GM18505 (cell line): ENCODE measurements around the gene S100PBP.
"Not testable (repeated sequence)": the region's sequence is repeated elsewhere in the genome, so short reads cannot be mapped to it uniquely, and the experiment has no call there.

ENCODE experiments used
- ATAC-seq: cut with Tn5 transposase; IDR thresholded peaks from one replicate; pipeline ENCODE4 v1.9.1; 2021; ENCODE audit not compliant: unreplicated experiment
- POLR2A ChIP-seq: IDR thresholded peaks from 4 replicates; pipeline ENCODE4 v1.6.1; 2011; ENCODE audit warnings: borderline replicate concordance; ENCODE audit not compliant: insufficient read depth, insufficient read length; ENCODE audit errors: extremely low read depth

The S100PBP gene

DNA sequence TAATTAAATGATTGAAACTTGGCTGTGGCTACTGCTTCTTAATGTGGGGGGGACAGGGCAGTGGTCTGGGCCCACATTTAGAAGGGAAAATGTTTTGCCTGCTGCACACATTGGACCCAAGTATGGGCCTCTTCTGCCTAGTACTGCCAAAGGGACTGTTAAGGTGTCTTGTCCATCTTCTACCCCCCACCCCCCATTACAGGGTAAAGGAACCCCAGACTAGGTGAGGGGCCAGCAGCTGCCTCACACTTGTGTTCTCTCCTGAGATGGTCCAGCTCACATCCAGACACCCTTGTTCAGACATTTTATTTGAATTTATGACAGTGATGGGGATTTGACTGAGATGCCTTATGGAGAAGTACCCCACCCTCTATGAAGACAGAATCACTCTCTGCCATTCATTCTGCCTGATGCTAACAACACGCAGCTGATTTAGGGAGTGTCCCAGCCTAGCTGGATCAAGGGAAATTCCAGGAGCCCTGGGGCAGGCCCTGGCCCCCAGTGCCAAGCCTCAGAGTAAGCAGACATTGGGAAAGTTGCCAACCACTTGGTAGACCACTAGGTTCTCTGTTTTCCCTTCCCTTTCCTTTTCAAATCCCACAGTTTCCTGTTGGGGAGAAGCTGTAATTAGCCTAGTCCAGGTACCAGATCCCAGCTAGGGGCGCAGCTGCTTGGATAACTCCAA, 42.4 kb upstream of the S100PBP start:
- no peak for ATAC-seq
- TF ChIP-seq POLR2A = no peak

DNA sequence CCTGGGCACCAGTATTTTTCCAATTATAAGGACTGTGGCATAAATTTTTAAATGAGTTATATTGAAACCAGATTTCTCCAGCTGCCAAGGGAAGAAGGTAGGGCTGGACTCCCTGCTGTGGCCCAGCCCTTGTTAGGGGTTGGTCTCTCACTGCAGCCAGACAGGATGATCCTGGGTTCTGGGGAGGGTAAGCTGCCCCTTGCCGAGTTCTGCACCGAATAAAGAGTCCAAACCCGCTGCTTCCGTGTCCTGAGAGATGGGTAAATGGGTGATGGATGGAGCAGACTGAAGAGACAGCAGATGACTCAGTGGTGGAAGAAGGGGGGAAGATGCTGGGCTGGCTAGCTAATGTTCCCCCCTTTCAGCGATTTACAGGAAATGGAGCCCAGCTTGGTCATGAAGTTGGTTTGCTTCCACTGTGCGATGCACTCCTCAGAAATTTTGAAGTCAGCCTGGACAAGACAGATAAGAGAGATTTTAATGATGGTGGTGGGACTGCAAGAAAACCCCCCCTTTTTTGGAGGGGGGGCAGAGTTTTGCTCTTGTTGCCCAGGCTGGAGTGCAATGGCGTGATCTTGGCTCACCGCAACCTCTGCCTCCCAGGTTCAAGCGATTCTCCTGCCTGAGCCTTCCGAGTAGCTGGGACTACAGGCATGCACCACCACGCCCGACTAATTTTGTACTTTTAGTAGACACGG, 41.7 kb upstream of the S100PBP start:
- no peak for TF ChIP-seq POLR2A
- no peak for ATAC-seq

DNA sequence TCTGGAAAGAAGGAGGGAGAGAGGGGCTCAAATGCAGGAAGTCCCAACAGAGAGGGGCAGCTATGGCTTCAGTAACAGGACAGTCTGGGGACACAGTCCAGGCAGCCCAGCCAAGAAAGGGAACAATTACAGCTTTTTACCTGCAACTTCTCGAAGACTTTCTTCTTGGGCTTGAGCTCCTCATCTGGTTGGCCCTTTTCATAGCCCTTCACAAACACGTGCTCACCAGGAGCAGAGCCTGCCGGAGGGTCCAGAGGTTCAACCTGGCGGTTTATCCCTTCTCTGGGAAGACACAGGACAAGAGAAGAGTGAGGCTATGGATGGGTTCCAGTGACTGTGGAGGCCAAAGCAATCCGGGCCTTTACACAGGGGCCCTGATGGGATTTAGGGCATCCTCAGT, 38.2 kb upstream of the S100PBP start:
- no peak for ATAC-seq

DNA sequence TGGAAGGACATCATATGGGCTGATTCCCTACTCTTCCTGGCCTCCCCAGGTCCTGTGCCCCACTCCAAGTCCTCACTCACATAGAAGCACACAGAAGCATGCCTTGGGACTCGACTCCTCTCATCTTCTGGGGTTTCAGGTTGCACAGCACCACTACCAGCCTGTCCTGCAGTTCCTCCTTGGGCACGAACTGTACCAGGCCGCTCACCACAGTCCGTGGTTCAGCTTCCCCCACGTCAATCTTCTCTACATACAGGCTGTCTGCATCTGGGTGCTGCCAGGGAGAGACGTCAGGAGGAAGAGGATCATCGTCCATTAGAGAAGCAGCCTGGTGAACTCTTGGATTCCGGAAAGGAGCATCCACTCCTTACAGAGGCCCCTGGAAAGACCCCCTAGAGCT, 37.4 kb upstream of the S100PBP start:
- no peak for TF ChIP-seq POLR2A
- ATAC-seq = no peak

More for the DNA sequence above, 38.2 kb upstream of the S100PBP start:
- no peak for TF ChIP-seq POLR2A

DNA sequence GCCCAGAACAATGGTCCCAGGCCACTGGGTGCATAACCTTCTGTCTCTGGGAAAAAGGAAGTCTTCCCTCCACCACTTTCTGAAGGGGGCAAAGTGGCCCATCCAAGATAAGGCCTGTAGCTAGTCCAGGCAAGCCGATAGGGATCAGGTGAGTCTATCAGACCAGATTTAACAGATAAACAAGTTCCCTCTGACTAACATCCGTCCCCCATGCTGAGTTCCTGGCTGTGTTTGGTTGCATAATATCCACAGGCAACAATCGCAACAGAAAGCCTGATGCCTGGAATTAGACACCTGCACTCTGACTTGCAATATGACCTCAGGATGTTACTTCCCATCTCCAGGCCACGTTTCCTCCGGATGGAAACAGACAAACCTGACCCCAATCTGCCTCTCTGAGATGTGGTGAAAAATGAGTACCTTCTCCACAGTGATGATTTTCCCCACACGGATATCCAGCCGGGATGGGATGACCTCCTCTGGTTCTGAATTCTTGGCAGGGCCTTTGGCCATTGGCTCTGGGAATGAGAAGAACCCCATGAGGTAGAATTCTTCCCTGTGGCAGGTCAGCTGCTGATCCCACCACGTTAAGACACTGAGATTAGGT, 36.7 kb upstream of the S100PBP start:
- no peak for TF ChIP-seq POLR2A
- no peak for ATAC-seq

DNA sequence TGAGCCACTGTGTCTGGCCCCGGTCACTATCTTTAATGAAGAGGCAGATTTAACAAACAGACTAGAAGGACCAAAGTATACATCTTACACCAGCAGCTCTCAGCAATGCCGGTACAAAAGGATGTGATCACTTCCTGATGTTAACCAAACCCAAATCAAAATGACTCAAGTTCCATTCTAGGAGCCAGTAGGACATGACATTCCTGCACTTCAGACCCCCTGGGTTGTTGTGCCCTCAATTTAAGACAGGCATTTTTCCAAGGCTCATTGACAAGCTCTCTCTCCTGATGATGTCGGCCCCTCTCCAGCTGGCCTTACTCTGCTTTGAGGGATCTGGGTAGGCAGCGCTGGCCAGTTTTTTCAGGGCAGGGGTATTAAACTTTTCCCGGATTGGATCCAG, 35.4 kb upstream of the S100PBP start:
- TF ChIP-seq POLR2A = no peak
- ATAC-seq = no peak

DNA sequence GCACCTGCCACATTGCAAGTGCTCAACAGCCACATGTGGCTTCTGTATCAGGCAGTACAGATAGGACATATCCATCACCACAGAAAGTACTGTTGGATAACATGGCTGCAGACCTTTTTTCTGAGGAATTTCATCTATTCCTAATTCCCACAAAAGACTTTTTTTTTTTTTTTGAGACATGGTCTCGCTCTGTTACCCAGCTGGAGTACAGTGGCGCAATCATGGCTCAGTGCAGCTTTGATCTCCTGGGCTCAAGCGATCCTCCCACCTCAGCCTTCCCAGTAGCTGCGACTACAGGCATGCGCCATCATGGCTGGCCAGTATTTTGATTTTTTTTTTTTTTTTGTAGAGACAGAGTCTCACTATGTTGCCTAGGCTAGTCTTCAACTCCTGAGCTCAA, 33.6 kb upstream of the S100PBP start:
- no peak for TF ChIP-seq POLR2A
- no peak for ATAC-seq

DNA sequence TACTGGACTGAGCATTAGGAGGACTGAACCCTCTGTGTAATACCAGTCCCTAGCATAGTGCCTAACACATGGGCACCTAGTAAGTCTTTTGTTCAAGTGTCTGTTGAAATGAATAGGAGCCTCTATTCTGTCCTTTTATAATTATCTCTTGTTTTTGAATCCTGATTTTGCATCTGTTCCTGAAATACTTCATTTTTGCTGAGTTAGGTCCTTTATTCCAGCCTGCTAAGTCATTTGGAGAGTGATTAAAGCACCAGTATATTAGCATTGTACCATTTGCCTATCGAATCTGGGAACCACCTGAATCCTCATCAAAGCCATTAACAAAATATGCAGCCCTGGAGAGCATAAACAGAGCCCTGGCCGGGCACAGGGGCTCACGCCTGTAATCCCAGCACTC, 32.6 kb upstream of the S100PBP start:
- no peak for ATAC-seq
- no peak for TF ChIP-seq POLR2A

DNA sequence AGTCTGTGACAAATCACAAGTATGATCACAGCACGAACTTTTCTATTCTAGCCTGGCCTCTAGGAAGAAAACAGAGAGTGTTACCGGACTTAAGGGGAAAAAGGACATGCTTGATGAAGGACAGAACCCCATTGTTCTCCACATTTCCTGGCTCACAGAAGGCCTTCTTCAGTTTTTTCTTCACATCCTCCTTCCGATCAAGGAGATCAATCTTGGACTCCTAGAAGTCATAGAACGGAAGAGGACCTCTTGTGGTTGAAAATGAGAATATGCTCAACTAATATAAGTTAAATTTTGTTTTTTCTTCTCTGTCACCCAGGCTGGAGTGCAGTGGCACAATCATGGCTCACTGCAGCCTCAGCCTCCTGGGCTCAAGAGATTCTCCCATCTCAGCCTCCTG, 30.6 kb upstream of the S100PBP start:
- ATAC-seq = no peak
- TF ChIP-seq POLR2A = no peak

DNA sequence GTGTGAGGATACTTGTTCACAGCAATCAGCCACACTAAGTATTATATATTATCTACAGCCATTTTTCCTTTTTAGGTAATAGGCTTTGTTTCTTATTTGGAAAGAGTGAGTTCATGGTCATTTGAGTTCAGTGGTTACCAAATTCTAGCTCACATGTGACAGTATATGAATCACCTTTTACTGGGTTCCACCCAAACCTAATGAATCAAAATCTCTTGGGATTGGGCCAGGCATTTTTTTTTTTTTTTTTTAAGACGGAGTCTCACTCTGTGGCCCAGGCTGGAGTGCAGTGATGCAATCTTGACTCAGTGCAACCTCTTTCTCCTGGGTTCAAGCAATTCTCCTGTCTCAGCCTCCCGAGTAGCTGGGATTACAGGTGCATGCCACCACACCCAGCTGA, 28.1 kb upstream of the S100PBP start:
- not testable (repeated sequence) for ATAC-seq

DNA sequence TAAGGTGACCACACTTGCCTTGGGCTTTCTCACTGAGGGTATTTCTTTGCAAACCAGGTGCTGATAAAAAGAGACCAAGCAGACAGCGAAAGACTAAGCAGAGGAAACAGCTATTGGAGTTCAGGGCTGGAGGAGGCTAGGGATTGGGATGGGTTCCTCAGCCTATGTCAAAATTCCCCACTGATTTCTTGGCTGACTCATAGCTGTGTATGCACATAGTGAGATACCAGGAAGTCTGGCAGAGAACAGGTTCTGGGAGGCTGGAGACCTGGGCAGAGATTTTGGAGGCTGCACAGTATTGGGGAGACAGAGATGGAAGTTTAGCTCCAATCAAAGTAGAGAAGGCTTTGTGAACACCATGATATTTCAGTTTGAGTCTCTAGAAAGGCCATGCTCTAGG, 25.6 kb upstream of the S100PBP start:
- ATAC-seq = no peak
- no peak for TF ChIP-seq POLR2A

DNA sequence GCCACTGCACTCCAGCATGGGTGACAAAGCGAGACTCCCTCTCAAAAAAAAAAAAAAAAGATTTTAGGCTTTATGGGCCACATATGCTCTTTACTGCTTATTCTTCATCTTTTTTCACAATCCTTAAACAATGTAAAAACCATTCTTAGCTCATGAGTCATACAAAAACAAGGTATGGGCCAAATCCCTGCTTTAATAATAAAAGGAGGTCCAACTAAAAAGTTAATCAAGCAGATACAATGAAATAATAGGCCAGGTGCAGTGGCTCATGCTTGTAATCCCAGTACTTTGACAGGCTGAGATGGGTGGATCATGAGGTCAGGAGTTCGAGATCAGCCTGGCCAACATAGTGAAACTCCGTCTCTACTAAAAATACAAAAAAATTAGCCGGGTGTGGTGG, 21.7 kb upstream of the S100PBP start:
- not testable (repeated sequence) for ATAC-seq

DNA sequence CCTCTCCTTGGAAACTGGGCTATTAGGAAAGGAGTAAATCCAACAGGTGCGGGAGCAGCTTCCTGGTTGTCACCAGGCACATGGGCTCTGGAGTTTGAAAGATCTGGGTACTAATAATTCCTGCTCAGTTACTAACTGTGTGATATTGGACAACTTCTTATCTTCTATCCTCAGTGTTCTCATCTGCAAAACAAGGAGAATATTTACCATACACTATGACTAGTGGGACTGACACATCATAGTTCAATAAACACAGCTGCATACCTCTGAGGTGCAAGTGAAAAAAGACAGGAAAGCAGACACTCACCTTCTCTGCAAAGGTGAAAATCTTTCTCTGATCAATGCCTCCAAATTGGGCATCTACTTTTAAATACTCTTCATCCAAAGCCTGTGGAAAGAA, 20.0 kb upstream of the S100PBP start:
- ATAC-seq = no peak
- TF ChIP-seq POLR2A = no peak

DNA sequence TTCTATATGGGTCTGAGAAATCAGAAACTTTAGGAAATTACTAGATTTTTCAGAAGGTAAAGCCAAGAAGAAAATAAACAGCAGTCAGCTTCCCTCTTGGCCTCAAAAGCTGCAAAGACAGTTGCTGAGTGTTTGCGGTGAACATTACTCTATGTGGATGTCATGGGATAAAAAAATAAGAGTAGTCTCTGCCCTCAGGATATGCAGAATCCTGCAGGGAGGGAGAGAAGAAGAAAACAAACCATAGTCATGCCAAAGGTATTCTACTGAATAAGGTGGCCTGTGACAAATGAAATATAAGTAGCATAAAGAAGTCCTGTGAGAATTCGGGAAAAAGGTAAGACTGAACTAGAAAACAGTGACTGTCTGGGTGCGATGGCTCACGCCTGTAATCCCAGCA, 19.3 kb upstream of the S100PBP start:
- no peak for ATAC-seq
- no peak for TF ChIP-seq POLR2A

DNA sequence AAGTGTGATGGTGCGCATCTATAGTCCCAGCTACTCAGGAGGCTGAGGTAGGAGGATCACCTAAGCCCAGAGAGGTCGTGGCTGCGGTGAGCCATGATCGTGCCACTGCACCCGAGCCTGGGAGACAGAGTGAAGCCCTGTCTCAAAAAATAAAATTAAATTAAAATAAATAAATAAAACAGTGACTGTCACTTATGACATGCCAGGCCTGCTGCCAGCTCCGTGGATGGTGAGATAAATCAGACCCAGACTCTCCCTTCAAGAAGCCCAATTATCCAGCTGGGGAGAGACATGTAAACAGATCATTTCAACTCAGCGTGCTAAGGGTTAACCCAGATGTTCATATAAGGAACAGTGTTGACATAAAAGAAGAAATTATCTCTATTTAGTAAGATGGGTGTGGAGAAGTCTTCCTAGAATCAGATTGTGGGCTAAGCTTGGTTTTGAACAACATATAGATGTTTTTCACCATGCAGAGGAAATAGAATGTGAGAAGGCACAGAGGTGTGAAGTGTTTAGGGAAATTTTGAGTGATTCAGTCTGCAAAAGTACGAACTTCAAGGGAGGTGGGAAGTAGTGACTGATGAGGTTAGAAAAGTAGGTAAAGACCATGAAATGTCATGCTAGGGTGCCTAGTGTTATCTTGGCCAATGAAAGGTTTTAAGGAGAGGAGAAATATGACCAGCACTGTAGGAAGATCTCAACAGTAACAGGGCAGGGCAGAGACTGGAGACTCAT, 18.6 kb upstream of the S100PBP start:
- no peak for TF ChIP-seq POLR2A
- no peak for ATAC-seq
